B cell (primary cell): Measurements from ENCODE around the gene GBP2. TPM values are rescaled to one million over a fixed set of nuclear protein-coding genes. Genes with fewer than 3 reads are reported as not detected.

Experiments used
- ATAC-seq: fragments of 200-7000 bp; cut with Tn5 transposase; one replicate; pipeline ENCODE4 v1.10.0; 2021; ENCODE audit warnings: low read depth, mild to moderate bottlenecking, moderate number of reproducible peaks, moderate library complexity
- CTCF ChIA-PET: fragments of 350-600 bp; sonication (Branson Sonifier 250); formaldehyde crosslinking; loops from one replicate; lab custom pipeline; 2021; ENCODE audit warnings: antibody characterized with exemption, inconsistent platforms; lab: Charles Lee
- POLR2A ChIA-PET: fragments of 350-600 bp; sonication (Branson Sonifier 250); formaldehyde crosslinking; loops from one replicate; lab custom pipeline; 2021; ENCODE audit warnings: antibody characterized with exemption; lab: Charles Lee
- DNase-seq: peaks from one replicate; pipeline ENCODE4 v3.0.0; 2013
- H2AFZ ChIP-seq: 2 replicates; pipeline ENCODE4 v1.6.1; 2012; ENCODE audit warnings: mild to moderate bottlenecking, low read depth, low read length; ENCODE audit not compliant: insufficient read depth, poor library complexity, severe bottlenecking
- H3K27ac ChIP-seq, 2 donors: 1 replicate in 1 of 2; 2 replicates in 1 of 2; pipeline ENCODE4 v1.5.1; 2012 to 2013; ENCODE audit warnings: low read length in 2 of 2, mild to moderate bottlenecking in 2 of 2, moderate library complexity in 1 of 2
- H3K27me3 ChIP-seq, 4 experiments: fragments of 200-600 bp in 1 of 4; sonication (generic) in 1 of 4; replicated peaks in 1 of 4; 1 replicate in 2 of 4; 2 replicates in 2 of 4; pipeline versions ENCODE4 v1.6.1 to v1.7.0; 2013 to 2016; ENCODE audit warnings: low read length in 3 of 4, mild to moderate bottlenecking in 2 of 4, mixed read lengths in 1 of 4, moderate library complexity in 1 of 4; ENCODE audit not compliant: insufficient read depth in 4 of 4, control insufficient read depth in 3 of 4; ENCODE audit errors: control extremely low read depth in 1 of 4
- H3K36me3 ChIP-seq, 2 experiments: replicated peaks in 1 of 2; 1 replicate in 1 of 2; 2 replicates in 1 of 2; pipeline versions ENCODE4 v1.6.1 to v1.7.1; 2013; ENCODE audit warnings: low read length in 1 of 2; ENCODE audit not compliant: insufficient read depth in 2 of 2, control insufficient read depth in 1 of 2; ENCODE audit errors: control extremely low read depth in 1 of 2, extremely low read depth in 1 of 2
- H3K4me1 ChIP-seq, 2 donors: fragments of 200-600 bp in 1 of 2; sonication (generic) in 1 of 2; 1 replicate in 1 of 2; 2 replicates in 1 of 2; pipeline versions ENCODE4 v1.5.1 to v1.6.1; 2013 to 2017; ENCODE audit warnings: low read length in 2 of 2; ENCODE audit not compliant: control insufficient read depth in 2 of 2, insufficient read depth in 2 of 2
- H3K4me2 ChIP-seq: replicated peaks from 2 replicates; pipeline ENCODE3; 2012; ENCODE audit warnings: mild to moderate bottlenecking, low read depth, low read length; ENCODE audit not compliant: poor library complexity, severe bottlenecking
- H3K4me3 ChIP-seq, 5 experiments: fragments of 200-600 bp in 1 of 5; sonication (generic) in 1 of 5; 1 replicate in 3 of 5; 2 replicates in 2 of 5; pipeline versions ENCODE4 v1.5.1 to v1.7.0; 2011 to 2016; ENCODE audit warnings: low read length in 4 of 5, mild to moderate bottlenecking in 4 of 5, low read depth in 2 of 5, control low read depth in 1 of 5, moderate library complexity in 1 of 5; ENCODE audit not compliant: insufficient read depth in 1 of 5; ENCODE audit errors: control extremely low read depth in 1 of 5, extremely low read depth in 1 of 5
- H3K79me2 ChIP-seq: fragments of 200-600 bp; sonication (generic); one replicate; pipeline ENCODE4 v1.6.0; 2016; ENCODE audit warnings: low read length; ENCODE audit not compliant: control insufficient read depth, insufficient read depth
- H3K9ac ChIP-seq: fragments of 200-600 bp; sonication (generic); 2 replicates; pipeline ENCODE4 v1.6.1; 2017; ENCODE audit warnings: mild to moderate bottlenecking, low read length, moderate library complexity
- H3K9me3 ChIP-seq, 3 donors: one replicate each; pipeline versions ENCODE4 v1.6.1 to v1.7.1; 2013; ENCODE audit warnings: low read length in 2 of 3; ENCODE audit not compliant: control insufficient read depth in 2 of 3, insufficient read depth in 1 of 3; ENCODE audit errors: control extremely low read depth in 1 of 3
- H4K20me1 ChIP-seq: 2 replicates; pipeline ENCODE4 v1.6.0; 2012; ENCODE audit warnings: mild to moderate bottlenecking, low read length; ENCODE audit not compliant: insufficient read depth, control insufficient read depth, poor library complexity, severe bottlenecking
- H3K27ac Mint-ChIP-seq: one replicate; pipeline ENCODE4 v1.8.0; 2021; ENCODE audit warnings: mixed read lengths
- H3K27me3 Mint-ChIP-seq: one replicate; pipeline ENCODE4 v1.8.0; 2021; ENCODE audit warnings: mixed read lengths
- H3K4me1 Mint-ChIP-seq: one replicate; pipeline ENCODE4 v1.8.0; 2021; ENCODE audit warnings: mixed read lengths
- H3K4me3 Mint-ChIP-seq: one replicate; pipeline ENCODE4 v1.8.0; 2021; ENCODE audit warnings: mixed read lengths
- H3K9me3 Mint-ChIP-seq: one replicate; pipeline ENCODE4 v1.8.0; 2022; ENCODE audit warnings: mixed read lengths; ENCODE audit not compliant: insufficient read depth
- CTCF ChIP-seq: fragments of 200-600 bp; IDR thresholded peaks from one replicate; pipeline ENCODE4 v1.8.0; 2022; ENCODE audit warnings: antibody characterized with exemption, mild to moderate bottlenecking
- EZH2 ChIP-seq: IDR thresholded peaks from 2 replicates; pipeline ENCODE4 v1.6.1; 2012; ENCODE audit warnings: borderline replicate concordance, low read depth, mild to moderate bottlenecking, moderate library complexity, low read length; ENCODE audit not compliant: insufficient read depth, poor library complexity, severe bottlenecking
- WGBS: methylation state at CpG from one replicate; pipeline ENCODE4 v1.1.5; 2013; ENCODE audit warnings: missing lambda C conversion rate; ENCODE audit not compliant: insufficient coverage; 5-methylcytosine and 5-hydroxymethylcytosine counted together
- intact Hi-C: fragments of 100-400 bp; cut with micrococcal nuclease; formaldehyde crosslinking; loops from one replicate; pipeline ENCODE4 v1.10.0; 2022
- polyA plus RNA-seq: library from polyadenylated mRNA; depleted of rRNA; stranded (reverse); fragments of >200 nt; gene quantifications from 2 replicates; pipeline ENCODE4 v1.2.3, GENCODE V29; 2012
- total RNA-seq, 2 donors: library from RNA; stranded (reverse); fragments of 120-200 nt in 1 of 2; gene quantifications; 1 replicate in 1 of 2; 2 replicates in 1 of 2; pipeline versions ENCODE4 v1.2.3 to v1.2.4, GENCODE V29; 2013 to 2022

GBP2 gene
- total and polyA plus RNA-seq, 2 donors (not counting 1 experiment from before 2014, with no cell fraction given), result 8.2 to 31.9 TPM

- Histone ChIP-seq H3K4me1 (no peaks in the 10 kb centered on the region), H3K4me2 (no peak overlapping the region), H3K36me3 (no peaks in the 10 kb centered on the region), H3K27me3 (no peaks in the 10 kb centered on the region), H3K27ac (no peak overlapping the region), H3K9me3 (no peaks in the 10 kb centered on the region), H3K79me2 (no peaks in the 10 kb centered on the region), H3K9ac (no peak overlapping the region), H3K4me3 (no peak overlapping the region), H2AFZ (no peak overlapping the region), H4K20me1 (no peaks in the 10 kb centered on the region)
- WGBS, result no CpG with 5 or more reads among the region's 3 CpGs
- Mint-ChIP-seq H3K4me1 (no peaks in the 10 kb centered on the region), H3K27ac (no peak overlapping the region), H3K27me3 (peaks cover 23% of the 10 kb centered on the region), H3K4me3 (no peak overlapping the region), H3K9me3 (no peaks in the 10 kb centered on the region)
- ChIA-PET CTCF (no interaction called here), POLR2A (no interaction called here)
- TF ChIP-seq CTCF, result no peak
- TF ChIP-seq EZH2, result no peak
- intact Hi-C loops, result no loop called here
- ATAC-seq (no peak), DNase-seq (no peak)
Observed at GRCh38 chr1:89146721-89147120, 20.8 kb upstream of the GBP2 start.

GRCh38 chr1:89143484-89143883 lies 17.6 kb upstream of the GBP2 start:
- H3K9me3 ChIP-seq, result no peaks in the 10 kb centered on the region
- ATAC-seq (no peak), DNase-seq (no peak)
- no peaks in the 10 kb centered on the region for H3K36me3 ChIP-seq
- no peak for TF ChIP-seq EZH2
- no peak for TF ChIP-seq CTCF
- H2AFZ ChIP-seq, result no peak overlapping the region
- H3K9ac ChIP-seq, result no peak overlapping the region
- H3K27ac ChIP-seq, result no peak overlapping the region
- H3K27ac Mint-ChIP-seq, result no peak overlapping the region
- no peak overlapping the region for H3K4me3 ChIP-seq
- H3K79me2 ChIP-seq, result no peaks in the 10 kb centered on the region
- POLR2A ChIA-PET, result no interaction called here
- WGBS, result no CpG with 5 or more reads among the region's 2 CpGs
- no peaks in the 10 kb centered on the region for H3K27me3 ChIP-seq
- H3K27me3 Mint-ChIP-seq, result peaks cover 17% of the 10 kb centered on the region
- H3K9me3 Mint-ChIP-seq, result no peaks in the 10 kb centered on the region
- H3K4me1 ChIP-seq, result no peaks in the 10 kb centered on the region
- no peaks in the 10 kb centered on the region for H3K4me1 Mint-ChIP-seq
- no peaks in the 10 kb centered on the region for H4K20me1 ChIP-seq
- CTCF ChIA-PET, result no interaction called here
- intact Hi-C loops, result no loop called here
- H3K4me2 ChIP-seq, result no peak overlapping the region
- no peak overlapping the region for H3K4me3 Mint-ChIP-seq
